HUES48 (cell line): ENCODE data around the gene RSPO4.
"Not testable (repeated sequence)": the region's sequence is repeated elsewhere in the genome, so short reads cannot be mapped to it uniquely, and the experiment has no call there.

Experiments used
- H3K27ac ChIP-seq: one replicate; pipeline ENCODE4 v1.7.0; 2013; ENCODE audit warnings: low read depth, low read length, inconsistent platforms
- H3K27me3 ChIP-seq: 2 replicates; pipeline ENCODE4 v1.6.1; 2013; ENCODE audit warnings: mild to moderate bottlenecking, low read length; ENCODE audit not compliant: control insufficient read depth, insufficient read depth
- H3K36me3 ChIP-seq: 2 replicates; pipeline ENCODE4 v1.6.1; 2013; ENCODE audit warnings: low read length; ENCODE audit not compliant: control insufficient read depth, insufficient read depth
- H3K4me1 ChIP-seq: 2 replicates; pipeline ENCODE4 v1.6.1; 2013; ENCODE audit warnings: mild to moderate bottlenecking, low read length; ENCODE audit not compliant: control insufficient read depth, insufficient read depth
- H3K4me3 ChIP-seq: 2 replicates; pipeline ENCODE4 v1.5.1; 2013; ENCODE audit warnings: mild to moderate bottlenecking, low read depth, low read length
- H3K9ac ChIP-seq: 2 replicates; pipeline ENCODE4 v1.6.1; 2013; ENCODE audit warnings: mild to moderate bottlenecking, low read depth, low read length, moderate library complexity
- H3K9me3 ChIP-seq: 2 replicates; pipeline ENCODE4 v1.6.1; 2013; ENCODE audit warnings: low read length; ENCODE audit not compliant: control insufficient read depth, insufficient read depth

RSPO4 gene

DNA sequence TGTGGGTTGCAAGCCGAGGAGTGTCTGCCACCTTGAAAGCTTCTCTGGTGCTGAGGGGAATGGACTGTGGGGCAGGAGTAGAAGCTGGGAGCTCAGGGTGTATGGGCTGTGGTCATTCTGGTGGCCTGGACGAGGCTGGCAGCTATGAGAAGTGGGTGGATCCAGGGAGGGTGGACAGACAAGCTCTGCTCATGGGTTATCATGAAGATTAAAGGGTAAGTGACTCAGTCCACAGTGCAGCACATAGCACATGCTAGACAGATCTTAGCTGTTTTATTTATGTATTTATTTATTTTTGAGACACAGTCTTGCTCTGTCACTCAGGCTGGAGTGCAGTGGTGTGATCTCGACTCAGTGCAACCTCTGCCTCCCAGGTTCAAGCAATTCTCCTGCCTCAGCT, 13.8 kb downstream of the RSPO4 start:
- H3K9me3 ChIP-seq = no peaks in the 10 kb centered on the region
- H3K27me3 ChIP-seq = no peaks in the 10 kb centered on the region
- no peak overlapping the region for H3K4me3 ChIP-seq
- no peak overlapping the region for H3K9ac ChIP-seq
- H3K27ac ChIP-seq = no peak overlapping the region
- H3K36me3 ChIP-seq = no peaks in the 10 kb centered on the region
- H3K4me1 ChIP-seq = no peaks in the 10 kb centered on the region

DNA sequence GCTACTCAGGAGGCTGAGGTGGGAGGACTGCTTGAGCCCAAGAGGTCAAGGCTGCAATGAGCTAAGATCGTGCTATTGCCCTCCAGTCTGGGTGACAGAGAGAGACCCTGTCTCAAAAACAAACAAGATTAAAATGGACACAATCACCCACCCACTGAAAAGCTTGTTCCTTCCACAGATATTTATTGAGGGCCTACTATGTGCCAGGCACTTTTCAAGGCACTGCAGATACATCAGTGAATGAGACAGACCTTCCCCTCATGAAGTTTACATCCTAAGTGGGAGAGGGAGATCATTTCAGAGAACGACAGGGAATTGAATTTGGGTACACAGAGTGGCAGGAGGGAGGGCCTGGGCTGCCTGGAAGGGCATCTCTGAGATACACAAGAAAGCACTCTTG, 14.4 kb downstream of the RSPO4 start:
- Histone ChIP-seq H3K9me3 (no peaks in the 10 kb centered on the region), H3K27ac (no peak overlapping the region), H3K4me3 (no peak overlapping the region), H3K27me3 (no peaks in the 10 kb centered on the region), H3K36me3 (no peaks in the 10 kb centered on the region), H3K9ac (no peak overlapping the region), H3K4me1 (peaks cover 5% of the 10 kb centered on the region; the same call in 1 of the 2 replicates)

DNA sequence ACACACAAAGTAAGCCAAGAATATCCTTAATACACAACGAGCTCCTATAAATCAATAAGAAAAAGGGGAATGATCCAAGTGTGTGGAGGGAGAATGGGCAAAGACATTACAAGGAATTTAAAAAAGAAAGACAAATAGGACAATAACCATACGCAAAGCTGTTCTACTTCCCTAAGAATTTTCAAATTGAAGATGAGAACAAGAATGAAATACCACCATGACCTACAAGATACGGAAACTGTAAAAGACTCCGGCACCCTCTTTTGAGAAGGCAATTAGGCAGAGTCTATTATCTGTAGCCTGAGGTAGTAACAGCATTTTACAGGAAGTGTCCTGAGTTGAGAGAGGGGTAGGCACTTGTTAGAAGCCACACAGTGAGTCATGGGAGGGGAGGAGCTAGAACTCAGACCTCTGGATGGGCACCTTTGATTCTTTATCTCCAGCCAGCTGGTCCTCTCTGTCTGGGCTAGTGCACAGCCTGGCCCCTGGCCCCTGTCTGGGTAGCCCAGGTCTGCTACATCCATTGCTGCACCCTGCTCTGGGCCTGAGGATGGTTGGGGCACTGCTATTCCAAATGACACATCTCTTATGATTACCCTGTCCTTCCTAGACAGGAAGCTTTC, 15.3 kb downstream of the RSPO4 start:
- H3K27me3 ChIP-seq = no peaks in the 10 kb centered on the region
- H3K4me3 ChIP-seq = no peak overlapping the region
- no peak overlapping the region for H3K9ac ChIP-seq
- no peak overlapping the region for H3K27ac ChIP-seq
- no peaks in the 10 kb centered on the region for H3K36me3 ChIP-seq
- peaks cover 7% of the 10 kb centered on the region; the same call in 1 of the 2 replicates for H3K4me1 ChIP-seq
- H3K9me3 ChIP-seq = no peaks in the 10 kb centered on the region

DNA sequence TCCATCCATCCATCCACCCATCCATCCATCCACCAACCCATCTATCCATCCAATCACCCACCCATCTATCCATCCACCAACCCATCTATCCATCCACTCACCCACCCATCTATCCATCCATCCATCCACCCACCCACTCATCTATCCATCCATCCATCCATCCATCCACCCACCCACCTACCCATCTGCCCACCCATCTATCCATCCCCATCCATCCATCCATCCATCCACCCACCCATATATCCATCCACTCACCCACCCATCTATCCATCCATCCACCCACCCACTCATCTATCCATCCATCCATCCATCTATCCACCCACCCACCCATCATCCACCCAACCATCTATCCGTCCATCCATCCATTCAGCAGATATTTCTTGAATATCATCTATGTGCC, 17.1 kb downstream of the RSPO4 start:
- not testable (repeated sequence) for H3K9me3 ChIP-seq, H3K27ac ChIP-seq, H3K36me3 ChIP-seq, H3K9ac ChIP-seq, H3K4me1 ChIP-seq, H3K4me3 ChIP-seq, H3K27me3 ChIP-seq

DNA sequence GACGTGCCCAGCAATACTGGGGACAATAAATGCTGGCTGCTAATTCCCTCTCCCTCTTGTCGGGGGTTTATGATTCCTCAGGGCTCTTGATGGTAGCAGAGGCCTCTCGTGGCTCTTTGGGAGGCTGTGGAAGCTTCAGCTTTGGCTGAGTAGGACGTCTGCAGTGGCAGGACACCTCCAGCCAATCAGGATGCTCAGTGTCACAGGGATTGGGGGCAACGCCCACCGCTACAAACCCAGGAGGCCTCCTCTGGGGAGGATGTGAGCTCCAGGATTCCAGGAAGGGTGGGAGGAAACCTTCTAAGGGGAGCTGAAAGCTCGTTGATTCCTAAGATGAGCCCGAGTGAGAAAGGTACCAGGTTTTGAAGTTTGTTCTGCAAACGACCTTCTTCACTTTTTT, 19.4 kb downstream of the RSPO4 start:
- Histone ChIP-seq H3K27ac (no peak overlapping the region), H3K9ac (no peak overlapping the region), H3K4me3 (no peak overlapping the region), H3K27me3 (no peaks in the 10 kb centered on the region), H3K4me1 (peaks cover 7% of the 10 kb centered on the region; the same call in 1 of the 2 replicates), H3K9me3 (no peaks in the 10 kb centered on the region), H3K36me3 (no peaks in the 10 kb centered on the region)

DNA sequence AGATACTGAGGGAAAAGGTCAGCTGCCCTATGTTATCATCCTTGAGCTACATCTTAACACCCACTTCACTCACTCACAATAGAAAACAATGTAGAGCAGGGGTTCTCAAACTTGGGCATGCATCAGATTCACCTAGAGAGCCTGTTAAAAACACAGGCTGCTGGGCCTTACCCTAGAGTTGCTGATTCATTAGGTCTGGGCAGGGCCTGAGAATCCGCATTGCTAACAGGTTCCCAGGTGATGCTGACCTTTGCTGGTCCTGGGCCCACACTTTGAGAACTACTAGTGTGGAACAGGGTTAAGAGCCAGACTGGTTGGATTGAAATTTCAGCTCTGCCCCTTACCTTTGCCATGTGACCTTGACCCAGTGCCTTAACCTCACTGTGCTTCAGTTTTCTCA, 25.1 kb downstream of the RSPO4 start:
- Histone ChIP-seq H3K9me3 (no peaks in the 10 kb centered on the region), H3K4me3 (no peak overlapping the region), H3K4me1 (no peaks in the 10 kb centered on the region), H3K27ac (no peak overlapping the region), H3K27me3 (no peaks in the 10 kb centered on the region), H3K9ac (no peak overlapping the region), H3K36me3 (no peaks in the 10 kb centered on the region)

DNA sequence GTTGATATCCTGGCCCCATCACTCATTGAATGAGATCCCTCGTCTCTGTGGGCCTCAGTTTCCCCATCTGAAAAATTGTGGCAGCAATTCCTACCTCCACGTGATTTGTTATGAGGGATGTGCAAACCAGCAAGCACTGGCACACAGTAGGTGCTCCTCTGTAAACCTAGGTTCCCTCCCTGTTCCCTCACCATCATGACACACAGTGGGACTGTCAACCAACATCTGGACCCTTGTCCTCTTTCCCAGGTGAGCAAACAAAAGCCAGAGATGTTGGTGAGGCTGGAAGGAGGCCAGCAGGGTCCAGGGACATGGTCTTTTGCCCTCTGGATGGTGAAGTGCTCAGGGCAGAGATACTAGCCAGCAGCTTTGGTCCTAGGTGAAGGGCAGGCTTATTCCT, 26.1 kb downstream of the RSPO4 start:
- Histone ChIP-seq H3K9ac (no peak overlapping the region), H3K4me1 (no peaks in the 10 kb centered on the region), H3K36me3 (no peaks in the 10 kb centered on the region), H3K27me3 (no peaks in the 10 kb centered on the region), H3K27ac (no peak overlapping the region), H3K4me3 (no peak overlapping the region), H3K9me3 (no peaks in the 10 kb centered on the region)

DNA sequence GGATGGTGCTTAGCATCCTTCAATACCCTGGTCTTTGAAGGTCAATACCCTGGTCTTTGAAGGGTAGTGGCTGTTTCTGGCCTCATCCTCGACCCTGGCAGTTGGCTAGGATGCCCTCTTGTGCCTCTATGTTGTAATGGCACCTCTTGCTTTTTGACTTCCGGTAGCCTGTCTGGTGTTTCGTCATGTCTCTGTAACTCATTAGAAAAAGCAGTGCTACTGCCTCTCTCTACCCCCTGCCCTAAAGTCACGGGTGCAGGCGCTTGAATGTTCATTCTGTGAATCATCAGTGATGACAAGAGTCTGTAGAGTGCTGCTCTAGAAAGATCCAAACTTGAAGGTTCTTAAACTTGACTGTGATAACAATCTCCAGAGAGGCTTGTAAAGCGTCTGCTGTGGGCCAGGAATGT, 28.3 kb downstream of the RSPO4 start:
- Histone ChIP-seq H3K36me3 (no peaks in the 10 kb centered on the region), H3K27me3 (no peaks in the 10 kb centered on the region), H3K4me1 (no peaks in the 10 kb centered on the region), H3K27ac (no peak overlapping the region), H3K9me3 (no peaks in the 10 kb centered on the region), H3K9ac (no peak overlapping the region), H3K4me3 (no peak overlapping the region)

DNA sequence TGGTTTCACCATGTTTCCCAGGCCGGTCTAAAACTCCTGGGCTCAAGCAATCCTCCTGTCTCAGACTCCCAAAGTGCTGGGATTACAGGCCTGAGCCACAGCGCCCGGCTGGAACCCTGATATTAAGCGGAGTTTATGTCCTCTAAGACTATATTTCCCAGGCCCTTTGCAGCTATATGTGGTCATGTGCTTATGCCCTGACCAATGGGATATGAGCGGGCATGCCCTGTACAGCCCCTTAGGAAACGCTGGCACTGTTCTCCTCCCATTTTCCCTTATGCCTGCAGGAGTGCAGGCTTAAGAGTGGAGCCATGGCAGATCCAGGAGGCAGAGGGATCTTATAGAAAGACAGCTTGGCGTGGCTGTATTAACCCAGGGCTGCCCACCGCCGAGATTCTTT, 29.9 kb downstream of the RSPO4 start:
- H3K4me3 ChIP-seq = no peak overlapping the region
- no peaks in the 10 kb centered on the region for H3K9me3 ChIP-seq
- H3K9ac ChIP-seq = no peak overlapping the region
- no peaks in the 10 kb centered on the region for H3K36me3 ChIP-seq
- H3K27ac ChIP-seq = no peak overlapping the region
- H3K4me1 ChIP-seq = no peaks in the 10 kb centered on the region
- no peaks in the 10 kb centered on the region for H3K27me3 ChIP-seq

DNA sequence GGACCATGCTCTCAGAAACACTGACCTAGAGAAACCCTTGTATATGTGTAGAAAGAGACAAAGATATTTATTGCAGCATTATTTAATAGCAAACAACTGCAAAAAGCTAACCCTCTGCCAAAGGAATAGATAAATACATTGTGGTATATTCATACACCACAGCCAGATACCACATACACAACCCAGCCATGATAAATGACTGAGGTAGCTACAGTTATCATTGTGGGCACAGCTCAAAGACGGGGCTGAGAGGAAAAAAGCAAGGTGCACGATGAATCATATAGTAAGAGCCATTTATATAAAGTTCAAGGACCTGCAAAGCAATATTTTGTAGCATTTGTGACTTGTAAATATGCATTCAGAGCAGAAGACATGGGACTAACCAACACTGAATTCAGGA, 30.8 kb downstream of the RSPO4 start:
- Histone ChIP-seq H3K4me1 (no peaks in the 10 kb centered on the region), H3K4me3 (no peak overlapping the region), H3K36me3 (no peaks in the 10 kb centered on the region), H3K9ac (no peak overlapping the region), H3K27ac (no peak overlapping the region), H3K9me3 (no peaks in the 10 kb centered on the region), H3K27me3 (no peaks in the 10 kb centered on the region)

DNA sequence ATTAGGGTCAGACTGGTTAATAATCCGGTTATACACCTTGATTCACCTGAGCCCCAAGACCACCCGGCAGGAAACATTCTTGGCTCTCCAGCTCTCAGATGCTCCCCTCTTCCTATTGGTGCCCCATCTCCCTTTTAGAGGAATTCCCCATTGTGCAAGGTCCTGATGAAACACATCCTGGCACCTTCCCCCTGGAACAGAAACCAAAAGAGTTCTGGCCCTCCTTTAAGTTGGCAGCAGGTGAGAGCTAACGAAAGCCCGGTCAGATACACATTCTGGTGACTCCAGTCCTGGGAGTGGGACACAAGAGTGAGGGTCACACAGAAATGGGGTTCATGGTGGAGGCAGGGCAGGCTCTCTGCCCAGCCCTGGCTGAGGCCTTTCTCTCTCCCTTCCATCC, 32.2 kb downstream of the RSPO4 start:
- Histone ChIP-seq H3K36me3 (no peaks in the 10 kb centered on the region), H3K9me3 (no peaks in the 10 kb centered on the region), H3K4me1 (no peaks in the 10 kb centered on the region), H3K4me3 (no peak overlapping the region), H3K27me3 (no peaks in the 10 kb centered on the region), H3K9ac (no peak overlapping the region), H3K27ac (no peak overlapping the region)
